Measurements from ENCODE around the gene HAND1. TPM values are rescaled to one million over a fixed set of nuclear protein-coding genes. Genes with fewer than 3 reads are reported as not detected.

The HAND1 gene
- total RNA-seq, 1 donor from 2014 or later: not detected

DNA sequence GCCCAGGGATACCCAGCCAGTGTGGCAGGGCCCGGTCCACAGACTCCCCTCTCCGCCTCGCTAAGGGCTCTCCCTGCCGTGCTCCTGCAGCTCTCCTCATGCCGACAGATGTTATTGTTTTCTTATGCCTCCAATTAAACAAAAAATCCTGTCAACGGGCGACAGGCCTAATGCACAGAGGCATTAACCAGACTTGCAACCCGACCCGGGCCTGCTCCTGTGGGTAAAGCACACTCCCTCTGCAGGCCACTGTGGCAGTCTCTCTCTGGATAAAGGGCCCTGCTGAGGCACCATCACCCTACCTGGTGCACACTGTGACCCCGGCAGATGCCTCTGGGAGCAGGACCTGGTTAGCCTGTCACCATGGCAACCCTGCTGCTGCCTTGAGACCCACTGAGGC is 27.5 kb upstream of the HAND1 start:
- peak; percentile 7 for DNase-seq

DNA sequence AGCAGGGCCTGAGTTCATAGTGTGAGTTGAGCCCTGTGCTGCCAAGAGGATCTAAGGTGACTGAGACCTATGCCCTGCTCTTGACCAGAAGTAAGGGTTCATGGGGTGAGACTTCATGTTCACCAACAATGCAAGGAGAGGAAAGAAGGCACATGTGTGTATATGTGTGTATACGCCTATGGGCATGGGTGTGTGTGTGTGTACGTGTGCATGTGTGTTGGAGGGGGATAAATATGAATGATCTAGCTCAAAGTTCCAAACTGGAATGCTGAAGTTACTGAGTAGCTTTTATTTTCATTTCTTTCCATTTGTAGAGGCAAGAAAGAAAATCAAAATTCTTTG is 25.6 kb upstream of the HAND1 start:
- no peak for DNase-seq

GRCh38 chr5:154502180-154502579 is 24.2 kb upstream of the HAND1 start:
- no peak for DNase-seq

DNA sequence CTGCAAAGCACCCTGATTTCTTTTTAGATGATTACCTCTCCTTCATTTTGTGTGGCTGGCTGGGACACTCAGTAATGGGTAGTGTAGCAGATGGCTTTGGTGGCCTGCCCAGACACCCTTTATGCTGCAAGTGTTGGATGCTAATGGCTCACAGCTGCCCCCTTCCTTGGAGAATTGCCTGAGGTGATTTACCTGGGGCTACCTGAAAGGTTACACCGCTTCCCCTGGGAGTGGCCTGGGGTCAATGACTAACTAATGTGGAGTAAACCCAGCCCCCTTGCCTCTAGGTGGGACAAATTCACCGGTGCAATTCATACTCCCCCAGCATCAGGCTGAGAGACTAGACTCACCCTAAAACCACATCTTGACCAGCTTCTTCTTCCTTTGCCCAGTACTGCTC is 23.5 kb upstream of the HAND1 start:
- no peak for DNase-seq

- DNase-seq: no peak
Observed at GRCh38 chr5:154498994-154499393, 21.0 kb upstream of the HAND1 start.

- no peak for DNase-seq
Observed at GRCh38 chr5:154498591-154498990, 20.6 kb upstream of the HAND1 start.

DNA sequence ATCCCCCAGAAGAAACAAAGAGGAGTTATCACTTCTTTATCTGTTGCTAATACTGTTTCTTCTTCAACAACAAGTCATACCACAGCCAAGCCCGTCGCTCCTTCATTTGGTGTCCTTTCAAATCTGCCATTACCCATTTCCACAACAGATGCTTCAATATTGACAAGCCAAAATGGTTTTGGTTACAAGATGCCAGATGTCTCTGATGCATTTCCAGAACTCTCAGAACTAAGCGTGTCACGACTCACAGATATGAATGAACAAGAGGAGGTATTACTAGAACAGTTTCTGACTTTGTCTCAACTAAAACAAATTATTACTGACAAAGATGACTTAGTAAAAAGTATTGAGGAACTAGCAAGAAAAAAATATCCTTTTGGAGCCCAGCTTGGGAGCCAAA is 16.0 kb upstream of the HAND1 start:
- no peak for DNase-seq

GRCh38 chr5:154493274-154493673 is 15.2 kb upstream of the HAND1 start:
- DNase-seq: no peak

- no peak for DNase-seq
Observed at GRCh38 chr5:154491941-154492340, 13.9 kb upstream of the HAND1 start.

GRCh38 chr5:154487541-154487940 is 9.5 kb upstream of the HAND1 start:
- no peak for DNase-seq

GRCh38 chr5:154486427-154486866 is 8.4 kb upstream of the HAND1 start:
- DNase-seq: no peak

GRCh38 chr5:154485850-154486426 is 7.9 kb upstream of the HAND1 start:
- DNase-seq: no peak

- no peak for DNase-seq
Observed at GRCh38 chr5:154485096-154485491, 7.1 kb upstream of the HAND1 start.

DNA sequence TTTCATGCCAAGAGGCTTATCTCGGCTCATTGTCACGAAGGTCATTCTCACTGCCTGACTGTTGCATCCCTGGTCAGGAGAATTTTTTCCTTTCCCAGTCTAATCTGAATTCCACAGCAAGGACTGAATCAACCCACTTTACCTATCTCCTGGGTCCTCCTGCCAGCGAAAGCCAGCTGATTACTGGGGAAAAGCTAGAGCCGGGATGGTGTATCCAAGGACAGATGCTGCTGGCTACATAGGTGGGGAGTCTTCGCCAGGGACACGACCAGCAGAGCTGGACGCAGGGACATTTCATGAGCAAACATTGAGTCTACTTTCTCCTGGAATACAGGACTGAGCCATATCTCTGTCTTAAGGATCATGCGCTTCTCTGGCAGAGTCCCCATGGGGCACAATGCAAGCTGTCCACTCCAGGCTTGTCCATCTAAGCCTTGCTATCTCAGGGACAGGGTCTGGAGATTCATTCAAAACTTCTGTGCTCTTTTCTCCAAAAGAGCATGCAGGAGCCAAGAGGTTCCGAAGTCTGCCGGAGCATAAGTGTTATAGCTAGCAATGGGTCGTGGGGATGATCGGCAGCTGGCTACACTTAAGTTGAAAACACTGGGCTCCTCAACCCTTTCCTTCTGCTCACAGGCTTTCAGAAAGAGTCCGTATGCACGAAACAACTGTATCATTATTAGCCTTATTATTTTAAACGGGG is 6.5 kb upstream of the HAND1 start:
- DNase-seq: no peak

GRCh38 chr5:154483654-154484392 is 5.8 kb upstream of the HAND1 start:
- no peak for DNase-seq

GRCh38 chr5:154482528-154483449 is 4.8 kb upstream of the HAND1 start:
- no peak for DNase-seq

DNA sequence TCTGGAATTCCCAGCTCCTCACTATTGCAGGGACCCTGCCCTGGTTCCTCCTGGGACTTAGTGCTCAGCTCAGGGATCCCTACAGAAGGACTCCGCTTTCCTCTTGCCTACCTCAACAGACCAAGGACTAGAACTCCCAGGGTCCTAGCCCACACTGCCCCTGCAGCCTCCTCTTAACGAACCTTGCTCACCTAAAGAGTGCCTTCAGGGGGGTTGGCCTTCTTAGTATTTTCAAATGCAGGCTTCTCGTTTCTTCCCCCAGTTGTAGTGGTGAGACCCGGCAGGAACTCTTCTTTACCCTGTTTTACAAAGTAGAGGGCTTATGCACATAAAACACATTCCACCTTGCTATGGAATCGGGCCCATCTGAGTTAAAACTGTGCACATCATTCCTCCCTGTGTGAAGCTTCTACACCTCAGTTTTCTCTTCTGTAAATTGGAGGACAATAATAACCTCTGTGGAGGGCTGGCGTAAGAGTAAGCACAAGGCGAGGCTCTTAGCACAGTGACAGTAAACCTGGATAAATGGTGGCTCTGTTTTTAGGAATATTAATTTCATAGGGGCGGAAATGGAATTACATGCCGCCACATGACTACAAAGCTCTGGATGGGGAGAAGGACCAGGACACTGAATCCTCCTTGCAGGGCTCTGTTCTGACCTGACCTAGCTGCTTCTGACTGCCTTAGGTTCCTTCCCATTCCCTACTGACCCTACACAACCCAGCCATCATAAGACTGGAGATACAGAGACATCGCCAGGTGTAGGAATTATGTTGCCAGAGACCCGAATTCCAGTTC is 3.8 kb upstream of the HAND1 start:
- no peak for DNase-seq

DNA sequence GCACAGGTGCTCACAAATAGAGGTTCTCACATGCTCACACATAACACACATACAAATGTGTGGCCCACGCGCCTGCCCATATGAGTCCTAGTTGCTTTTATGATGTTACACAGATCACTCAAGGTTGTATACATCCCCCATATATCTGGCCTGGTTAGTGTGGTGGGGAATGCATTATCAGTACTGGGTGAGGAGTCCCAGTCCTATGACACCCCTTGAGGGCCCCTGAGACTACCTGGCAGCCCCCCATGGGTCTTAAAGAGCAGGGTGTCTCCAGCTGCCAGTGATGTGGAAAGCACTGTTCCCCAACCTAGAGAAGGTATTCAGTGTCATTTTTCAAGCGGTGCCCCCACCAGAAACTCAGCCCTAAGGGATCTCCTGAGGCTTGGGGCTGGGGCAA is 2.8 kb upstream of the HAND1 start:
- no peak for DNase-seq

DNA sequence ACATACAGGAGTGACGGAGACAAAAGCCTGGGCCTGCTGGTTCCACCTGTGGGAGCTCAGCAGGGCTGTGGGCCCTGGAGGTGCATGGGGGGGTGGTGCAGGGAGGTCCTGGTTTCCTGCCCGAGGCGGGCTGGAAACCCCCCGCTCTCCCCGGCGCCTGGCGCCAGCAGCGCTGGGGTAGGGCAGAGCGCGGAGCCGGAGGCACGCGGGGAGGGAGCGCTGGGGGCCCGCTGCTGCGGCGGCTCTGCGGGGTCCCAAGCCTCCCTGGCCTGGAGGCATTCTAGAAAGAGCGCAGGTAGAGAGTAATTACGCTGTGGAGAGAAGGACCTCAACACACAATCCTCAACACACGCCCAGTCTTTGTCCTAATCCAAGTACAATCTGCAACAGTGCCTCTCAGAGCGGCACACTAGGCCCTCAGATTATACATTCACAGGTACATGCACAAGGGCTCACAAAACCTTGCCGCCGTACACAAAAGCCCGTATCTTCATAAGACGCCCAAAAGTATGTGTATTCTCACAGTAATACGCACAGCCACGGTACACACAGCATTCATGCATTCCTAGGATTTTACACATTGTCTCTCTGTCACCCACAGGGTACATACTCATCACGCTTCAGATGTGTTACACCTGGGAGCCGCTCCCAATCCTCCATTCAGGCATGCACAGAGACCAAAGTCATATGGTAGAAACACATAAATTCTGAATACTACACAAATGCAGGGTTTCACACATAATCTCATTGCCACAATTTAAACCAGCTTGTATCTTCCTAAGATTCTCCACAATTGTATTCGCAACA is 2.1 kb upstream of the HAND1 start:
- DNase-seq: no peak

DNA sequence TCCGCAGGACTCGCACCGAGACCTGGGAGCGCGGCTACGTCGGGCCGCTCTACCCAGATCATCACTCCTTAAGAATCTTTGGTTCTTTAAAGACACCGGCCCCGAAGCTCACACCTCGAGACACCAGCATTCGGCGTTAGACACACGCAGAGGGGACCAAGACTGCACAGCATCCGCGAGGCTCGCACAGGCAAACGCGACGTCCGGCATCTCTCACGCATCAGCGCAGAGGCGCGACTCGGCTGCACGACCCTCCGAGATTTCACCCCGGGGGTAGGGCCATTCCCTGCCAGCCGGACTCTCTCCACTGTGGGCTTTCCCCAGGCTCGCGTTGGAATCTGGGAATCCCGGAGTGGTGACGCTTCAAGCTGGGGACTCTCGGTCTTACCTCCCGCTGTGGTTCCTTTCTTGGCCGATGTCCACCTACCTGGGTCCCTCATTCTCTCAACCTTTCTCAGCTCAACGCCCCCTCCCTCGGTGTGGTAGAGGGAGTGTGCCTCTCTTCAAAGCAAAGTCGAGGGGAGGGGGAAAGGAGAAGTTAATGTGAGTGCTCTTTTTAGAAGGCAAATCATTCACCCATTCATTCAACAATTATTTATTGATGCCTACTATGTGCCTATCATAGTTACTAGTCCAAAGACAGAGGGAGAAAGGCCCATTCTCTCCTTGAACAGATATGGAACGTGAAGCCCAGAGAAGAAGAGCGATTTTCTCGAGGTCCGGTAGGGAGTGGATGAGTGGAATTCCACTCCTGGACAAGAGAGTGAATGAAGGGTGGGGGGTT is 1.3 kb upstream of the HAND1 start:
- no peak for DNase-seq
